SJCRH30 (cell line): ENCODE measurements around the gene DEFB131B. TPM values are rescaled to one million over a fixed set of nuclear protein-coding genes. Genes with fewer than 3 reads are reported as not detected.
"Not testable (repeated sequence)": the region's sequence is repeated elsewhere in the genome, so short reads cannot be mapped to it uniquely, and the experiment has no call there.

Experiments
- DNase-seq, 2 experiments: peaks; one replicate each; pipeline ENCODE4 v3.0.0-alpha.2; 2015 to 2020
- H3K27ac ChIP-seq: fragments of 250-450 bp; sonication (Bioruptor Pico); 2 replicates; pipeline ENCODE4 v1.5.1; 2020; ENCODE audit warnings: mild to moderate bottlenecking, moderate library complexity
- H3K27me3 ChIP-seq: fragments of 250-450 bp; sonication (Bioruptor Pico); 2 replicates; pipeline ENCODE4 v1.5.1; 2020; ENCODE audit warnings: mild to moderate bottlenecking, moderate library complexity
- H3K36me3 ChIP-seq: fragments of 250-450 bp; sonication (Bioruptor Pico); 2 replicates; pipeline ENCODE4 v1.5.1; 2020; ENCODE audit warnings: mild to moderate bottlenecking, moderate library complexity
- H3K4me1 ChIP-seq: fragments of 250-450 bp; sonication (Bioruptor Pico); 2 replicates; pipeline ENCODE4 v1.5.1; 2020; ENCODE audit warnings: mild to moderate bottlenecking, moderate library complexity
- H3K4me3 ChIP-seq: fragments of 250-450 bp; sonication (Bioruptor Pico); 2 replicates; pipeline ENCODE4 v1.5.1; 2020; ENCODE audit warnings: mild to moderate bottlenecking, moderate library complexity
- H3K9me3 ChIP-seq: fragments of 250-450 bp; sonication (Bioruptor Pico); replicated peaks from 2 replicates; pipeline ENCODE4 v1.5.1; 2020; ENCODE audit warnings: mild to moderate bottlenecking, moderate library complexity
- total RNA-seq: library from RNA; depleted of rRNA; stranded (reverse); fragments of >200 nt; shearing (Covaris generic); gene quantifications from 2 replicates; pipeline ENCODE4 v1.2.3, GENCODE V29; 2014; rRNA removed

The DEFB131B gene
- not detected in 2 replicates for total RNA-seq

- not testable (repeated sequence) for H3K4me1 ChIP-seq, H3K4me3 ChIP-seq, DNase-seq, H3K27me3 ChIP-seq, H3K36me3 ChIP-seq, H3K9me3 ChIP-seq, H3K27ac ChIP-seq
These were observed at the start of gene DEFB131B for GRCh38 chr11:71878059-71878458. Gene DEFB131B, plus strand, starts transcription at chr11:71878453. Its CDS starts 0 bp downstream, at chr11:71878453.

- H3K4me3 ChIP-seq, H3K4me1 ChIP-seq: not testable (repeated sequence)
These were observed 49.0 kb upstream of the DEFB131B start for GRCh38 chr11:71829247-71829646.

GRCh38 chr11:71829686-71830085 lies 48.6 kb upstream of the DEFB131B start:
- not testable (repeated sequence) for H3K27me3 ChIP-seq, H3K4me3 ChIP-seq, DNase-seq, H3K4me1 ChIP-seq, H3K36me3 ChIP-seq, H3K9me3 ChIP-seq, H3K27ac ChIP-seq

More at GRCh38 chr11:71829247-71829646, 49.0 kb upstream of the DEFB131B start:
- not testable (repeated sequence) for H3K27me3 ChIP-seq, H3K36me3 ChIP-seq, H3K9me3 ChIP-seq, H3K27ac ChIP-seq, DNase-seq

GRCh38 chr11:71832811-71833210 lies 45.4 kb upstream of the DEFB131B start, which contains the start of gene DEFB108B:
Gene DEFB108B, plus strand, starts transcription at chr11:71833200. Its CDS starts 0 bp downstream, at chr11:71833200.
- not testable (repeated sequence) for H3K27ac ChIP-seq, H3K9me3 ChIP-seq, H3K4me1 ChIP-seq, H3K4me3 ChIP-seq, H3K36me3 ChIP-seq, DNase-seq, H3K27me3 ChIP-seq

GRCh38 chr11:71842720-71843119 lies 35.5 kb upstream of the DEFB131B start:
- H3K4me3 ChIP-seq, H3K36me3 ChIP-seq, H3K27ac ChIP-seq, H3K27me3 ChIP-seq, DNase-seq, H3K9me3 ChIP-seq, H3K4me1 ChIP-seq: not testable (repeated sequence)

- H3K9me3 ChIP-seq, DNase-seq, H3K27me3 ChIP-seq, H3K4me3 ChIP-seq, H3K4me1 ChIP-seq, H3K27ac ChIP-seq, H3K36me3 ChIP-seq: not testable (repeated sequence)
These were observed 34.9 kb upstream of the DEFB131B start for GRCh38 chr11:71843355-71843754.

- Histone ChIP-seq H3K9me3 (no peaks in the 10 kb centered on the region), H3K27me3 (no peaks in the 10 kb centered on the region), H3K27ac (no peak overlapping the region), H3K4me3 (no peak overlapping the region), H3K36me3 (no peaks in the 10 kb centered on the region), H3K4me1 (no peaks in the 10 kb centered on the region)
- no peak for DNase-seq
These were observed 34.4 kb upstream of the DEFB131B start for GRCh38 chr11:71843858-71844257.

- not testable (repeated sequence) for H3K36me3 ChIP-seq, H3K9me3 ChIP-seq, H3K27ac ChIP-seq, H3K4me3 ChIP-seq, DNase-seq, H3K27me3 ChIP-seq, H3K4me1 ChIP-seq
These were observed 24.4 kb upstream of the DEFB131B start for GRCh38 chr11:71853895-71854294.

GRCh38 chr11:71855880-71856279 lies 22.4 kb upstream of the DEFB131B start:
- H3K4me3 ChIP-seq, H3K27ac ChIP-seq, DNase-seq, H3K27me3 ChIP-seq, H3K4me1 ChIP-seq, H3K36me3 ChIP-seq, H3K9me3 ChIP-seq: not testable (repeated sequence)

GRCh38 chr11:71860835-71861234 lies 17.4 kb upstream of the DEFB131B start:
- not testable (repeated sequence) for DNase-seq, H3K4me1 ChIP-seq, H3K9me3 ChIP-seq, H3K27me3 ChIP-seq, H3K4me3 ChIP-seq, H3K36me3 ChIP-seq, H3K27ac ChIP-seq

GRCh38 chr11:71863978-71864627 lies 14.2 kb upstream of the DEFB131B start:
- not testable (repeated sequence) for H3K4me3 ChIP-seq, H3K36me3 ChIP-seq, H3K4me1 ChIP-seq, H3K27ac ChIP-seq, H3K9me3 ChIP-seq, H3K27me3 ChIP-seq
- peak; percentile 60 to 73 for DNase-seq

GRCh38 chr11:71867209-71867608 lies 11.0 kb upstream of the DEFB131B start:
- H3K27me3 ChIP-seq, H3K36me3 ChIP-seq, H3K4me3 ChIP-seq, DNase-seq, H3K9me3 ChIP-seq, H3K4me1 ChIP-seq, H3K27ac ChIP-seq: not testable (repeated sequence)

GRCh38 chr11:71869931-71870330 lies 8.3 kb upstream of the DEFB131B start:
- H3K4me3 ChIP-seq, H3K36me3 ChIP-seq, DNase-seq, H3K4me1 ChIP-seq, H3K9me3 ChIP-seq, H3K27ac ChIP-seq, H3K27me3 ChIP-seq: not testable (repeated sequence)

- H3K27me3 ChIP-seq, H3K36me3 ChIP-seq, H3K4me3 ChIP-seq, H3K27ac ChIP-seq, DNase-seq, H3K9me3 ChIP-seq, H3K4me1 ChIP-seq: not testable (repeated sequence)
These were observed 7.6 kb upstream of the DEFB131B start for GRCh38 chr11:71870661-71871060.

GRCh38 chr11:71876262-71876661 lies 2.0 kb upstream of the DEFB131B start:
- not testable (repeated sequence) for H3K27ac ChIP-seq, H3K4me1 ChIP-seq, H3K27me3 ChIP-seq, H3K9me3 ChIP-seq, DNase-seq, H3K36me3 ChIP-seq, H3K4me3 ChIP-seq

- DNase-seq, H3K36me3 ChIP-seq, H3K4me1 ChIP-seq, H3K27me3 ChIP-seq, H3K9me3 ChIP-seq, H3K4me3 ChIP-seq, H3K27ac ChIP-seq: not testable (repeated sequence)
These were observed 7.6 kb downstream of the DEFB131B start for GRCh38 chr11:71885806-71886205.
